ENCODE data around the gene COL25A1. TPM values are rescaled to one million over a fixed set of nuclear protein-coding genes. Genes with fewer than 3 reads are reported as not detected.

The COL25A1 gene
- total RNA-seq, 2 donors from 2014 or later = 0.26 to 0.99 TPM

- H3K36me3 ChIP-seq (replicated peaks in 1 of 2; ENCODE audit: insufficient read depth in 1 of 2, low read depth in 2 of 2) = no peaks in the 10 kb centered on the region
- no peaks in the 10 kb centered on the region for H3K4me1 ChIP-seq
- no peak overlapping the region for H3K27ac ChIP-seq
- no peak overlapping the region for H3K4me3 ChIP-seq
- ATAC-seq (no peak), DNase-seq (no peak)
- H3K9me3 ChIP-seq = no peaks in the 10 kb centered on the region
- no peaks in the 10 kb centered on the region for H3K27me3 ChIP-seq
- intact Hi-C loops (cut with DNase I) = no loop called here
- TF ChIP-seq POLR2A (IDR thresholded peaks at IDR 0.05) = no peak
- no peak for TF ChIP-seq CTCF (IDR thresholded peaks at IDR 0.05)
- 49 to 55% methylated on average over 5 of the region's 5 CpGs for WGBS, 2 donors
Observed at GRCh38 chr4:108887034-108887433, 415.4 kb downstream of the COL25A1 start.

- 5 to 15% methylated on average over 1 of the region's 1 CpG for WGBS, 2 donors
- no peak for ATAC-seq
- no peaks in the 10 kb centered on the region for H3K27me3 ChIP-seq
Observed at GRCh38 chr4:108885211-108885610, 417.2 kb downstream of the COL25A1 start.

GRCh38 chr4:108884596-108884995 is 417.9 kb downstream of the COL25A1 start:
- Histone ChIP-seq H3K4me1 (no peaks in the 10 kb centered on the region), H3K4me3 (no peak overlapping the region), H3K36me3 (replicated peaks in 1 of 2; ENCODE audit: insufficient read depth in 1 of 2, low read depth in 2 of 2) (no peaks in the 10 kb centered on the region), H3K27me3 (no peaks in the 10 kb centered on the region), H3K27ac (no peak overlapping the region), H3K9me3 (no peaks in the 10 kb centered on the region)
- intact Hi-C loops (cut with DNase I) = no loop called here
- DNase-seq = no peak
- TF ChIP-seq CTCF (IDR thresholded peaks at IDR 0.05) (no peak), POLR2A (IDR thresholded peaks at IDR 0.05) (no peak)
- ATAC-seq = no peak

More at GRCh38 chr4:108885211-108885610, 417.2 kb downstream of the COL25A1 start:
- no peak overlapping the region for H3K4me3 ChIP-seq
- no peak for DNase-seq
- no peak overlapping the region for H3K27ac ChIP-seq
- H3K36me3 ChIP-seq (replicated peaks in 1 of 2; ENCODE audit: insufficient read depth in 1 of 2, low read depth in 2 of 2) = no peaks in the 10 kb centered on the region
- H3K9me3 ChIP-seq = no peaks in the 10 kb centered on the region
- TF ChIP-seq CTCF (IDR thresholded peaks at IDR 0.05) = no peak
- no peak for TF ChIP-seq POLR2A (IDR thresholded peaks at IDR 0.05)
- no peaks in the 10 kb centered on the region for H3K4me1 ChIP-seq
- intact Hi-C loops (cut with DNase I) = no loop called here

- TF ChIP-seq CTCF (IDR thresholded peaks at IDR 0.05) = no peak
- no peak for TF ChIP-seq POLR2A (IDR thresholded peaks at IDR 0.05)
- Histone ChIP-seq H3K36me3 (replicated peaks in 1 of 2; ENCODE audit: insufficient read depth in 1 of 2, low read depth in 2 of 2) (no peaks in the 10 kb centered on the region), H3K9me3 (no peaks in the 10 kb centered on the region), H3K4me3 (no peak overlapping the region), H3K27me3 (no peaks in the 10 kb centered on the region), H3K4me1 (no peaks in the 10 kb centered on the region), H3K27ac (no peak overlapping the region)
- no peak for ATAC-seq
- DNase-seq = no peak
- intact Hi-C loops (cut with DNase I) = no loop called here
- WGBS, 2 donors = 59 to 73% methylated on average over 4 of the region's 4 CpGs
Observed at GRCh38 chr4:108881986-108882385, 420.5 kb downstream of the COL25A1 start.

- no peak overlapping the region for H3K27ac ChIP-seq
- H3K4me3 ChIP-seq = no peak overlapping the region
- H3K4me1 ChIP-seq = no peaks in the 10 kb centered on the region
- no peaks in the 10 kb centered on the region for H3K27me3 ChIP-seq
- TF ChIP-seq CTCF (IDR thresholded peaks at IDR 0.05) = no peak
- TF ChIP-seq POLR2A (IDR thresholded peaks at IDR 0.05) = no peak
- 64 to 65% methylated on average over 3 of the region's 3 CpGs for WGBS, 2 donors
- no peak for ATAC-seq
- H3K9me3 ChIP-seq = no peaks in the 10 kb centered on the region
- intact Hi-C loops (cut with DNase I) = no loop called here
- H3K36me3 ChIP-seq (replicated peaks in 1 of 2; ENCODE audit: insufficient read depth in 1 of 2, low read depth in 2 of 2) = no peaks in the 10 kb centered on the region
- DNase-seq = no peak
Observed at GRCh38 chr4:108881190-108881589, 421.3 kb downstream of the COL25A1 start.
